Large intestine (tissue), 3 donors: ENCODE results near the gene OPCML. TPM values are rescaled to one million over a fixed set of nuclear protein-coding genes. Genes with fewer than 3 reads are reported as not detected.

ENCODE experiments used
- DNase-seq, 2 donors: peaks; one replicate each; pipeline versions ENCODE4 v3.0.0 to v3.0.0-alpha.2; 2013
- H3K27ac ChIP-seq: one replicate; pipeline ENCODE4 v1.5.1; 2013; ENCODE audit warnings: low read length
- H3K27me3 ChIP-seq: 2 replicates; pipeline ENCODE4 v1.6.1; 2013; ENCODE audit warnings: low read length; ENCODE audit not compliant: control insufficient read depth, insufficient read depth
- H3K36me3 ChIP-seq: 2 replicates; pipeline ENCODE4 v1.6.1; 2013; ENCODE audit warnings: low read length; ENCODE audit not compliant: control insufficient read depth, insufficient read depth
- H3K4me1 ChIP-seq: one replicate; pipeline ENCODE4 v1.6.1; 2013; ENCODE audit warnings: low read length; ENCODE audit not compliant: control insufficient read depth, insufficient read depth
- H3K4me3 ChIP-seq: one replicate; pipeline ENCODE4 v1.5.1; 2013; ENCODE audit warnings: low read length
- H3K9me3 ChIP-seq: one replicate; pipeline ENCODE4 v1.6.1; 2013; ENCODE audit warnings: mild to moderate bottlenecking, low read depth, low read length, moderate library complexity; ENCODE audit not compliant: control insufficient read depth
- WGBS: methylation state at CpG from one replicate; pipeline ENCODE4 v1.1.5; 2013; ENCODE audit warnings: low lambda C conversion rate; ENCODE audit not compliant: insufficient coverage; 5-methylcytosine and 5-hydroxymethylcytosine counted together
- polyA plus RNA-seq: library from polyadenylated mRNA; unstranded; fragments of 120-200 nt; gene quantifications from one replicate; pipeline ENCODE4 v1.2.1, GENCODE V29; 2013

OPCML gene
- polyA plus RNA-seq, 1 donor: 1.4 TPM

DNA sequence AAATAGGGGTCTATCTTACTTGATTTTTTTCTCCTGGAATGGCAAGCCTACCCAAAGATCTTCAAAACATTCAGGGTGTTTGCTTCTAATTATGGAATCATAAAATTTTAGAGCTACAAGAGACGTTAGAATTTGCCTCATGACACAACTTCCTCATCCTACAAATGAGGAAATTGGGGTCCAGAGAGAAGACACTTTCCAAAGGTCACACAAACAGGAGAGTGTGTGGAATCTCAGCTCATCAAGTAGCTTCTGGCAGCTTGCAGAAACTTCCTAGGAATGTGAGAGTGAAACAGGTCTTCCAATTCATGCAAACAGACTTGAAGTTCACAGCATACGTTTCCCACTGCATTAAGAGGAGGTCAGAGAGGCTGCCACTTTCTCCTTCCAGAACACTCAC, 976.0 kb downstream of the OPCML start:
- no peak overlapping the region for H3K4me3 ChIP-seq
- H3K27ac ChIP-seq: no peak overlapping the region
- no peaks in the 10 kb centered on the region for H3K36me3 ChIP-seq
- WGBS: no CpG with 5 or more reads among the region's 2 CpGs
- no peak for DNase-seq
- H3K27me3 ChIP-seq: no peaks in the 10 kb centered on the region
- no peaks in the 10 kb centered on the region for H3K4me1 ChIP-seq
- no peaks in the 10 kb centered on the region for H3K9me3 ChIP-seq

DNA sequence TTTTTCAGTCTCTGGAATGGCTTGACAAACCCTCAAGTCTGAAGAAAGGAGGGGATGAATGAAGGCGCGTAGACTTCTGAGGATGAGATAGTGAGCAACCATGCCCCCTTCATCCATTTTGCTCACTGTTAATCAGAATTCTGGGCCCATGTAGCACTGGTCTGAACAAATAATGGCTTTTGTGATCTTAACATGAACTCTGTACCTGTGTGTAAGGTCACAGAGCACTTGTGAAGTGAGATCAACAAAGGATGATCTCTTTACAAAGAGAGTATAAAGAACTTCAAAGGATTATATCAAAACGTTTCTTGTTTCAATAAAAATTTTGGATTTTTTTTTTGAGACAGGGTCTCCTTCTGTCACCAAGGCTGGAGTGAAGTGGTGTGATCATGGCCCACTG, 976.7 kb downstream of the OPCML start:
- no CpG with 5 or more reads among the region's 3 CpGs for WGBS
- no peaks in the 10 kb centered on the region for H3K27me3 ChIP-seq
- H3K4me3 ChIP-seq: no peak overlapping the region
- H3K27ac ChIP-seq: no peak overlapping the region
- H3K4me1 ChIP-seq: no peaks in the 10 kb centered on the region
- no peaks in the 10 kb centered on the region for H3K36me3 ChIP-seq
- no peak for DNase-seq
- no peaks in the 10 kb centered on the region for H3K9me3 ChIP-seq

- no CpG with 5 or more reads among the region's 5 CpGs for WGBS
- Histone ChIP-seq H3K4me3 (no peak overlapping the region), H3K4me1 (no peaks in the 10 kb centered on the region)
Measured at GRCh38 chr11:132551016-132551415, 981.3 kb downstream of the OPCML start.

DNA sequence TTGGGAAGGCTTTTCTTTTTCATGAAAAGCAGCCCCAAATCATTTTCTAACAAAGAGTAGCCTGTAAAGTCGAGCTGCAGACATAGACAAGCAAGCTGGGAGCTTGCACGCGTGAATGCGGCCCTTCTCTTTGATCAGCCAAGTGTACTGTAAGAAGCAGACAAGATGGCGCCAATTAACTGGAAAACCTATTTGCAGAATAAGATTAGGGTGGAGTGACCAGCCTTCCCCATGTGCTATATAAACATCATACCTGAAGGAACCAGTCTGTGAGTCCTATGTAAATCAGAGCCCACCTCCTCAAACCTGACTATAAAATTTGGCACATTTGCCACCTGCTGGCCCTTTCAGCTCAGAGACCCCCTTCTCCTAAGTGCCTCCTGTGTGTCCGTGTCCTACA, 982.7 kb downstream of the OPCML start:
- DNase-seq: no peak
- Histone ChIP-seq H3K27me3 (no peaks in the 10 kb centered on the region), H3K36me3 (no peaks in the 10 kb centered on the region), H3K4me3 (no peak overlapping the region), H3K4me1 (no peaks in the 10 kb centered on the region), H3K9me3 (no peaks in the 10 kb centered on the region), H3K27ac (no peak overlapping the region)
- no CpG with 5 or more reads among the region's 6 CpGs for WGBS

More at GRCh38 chr11:132551016-132551415, 981.3 kb downstream of the OPCML start:
- Histone ChIP-seq H3K9me3 (no peaks in the 10 kb centered on the region), H3K27me3 (no peaks in the 10 kb centered on the region), H3K36me3 (no peaks in the 10 kb centered on the region), H3K27ac (no peak overlapping the region)
- DNase-seq: no peak

DNA sequence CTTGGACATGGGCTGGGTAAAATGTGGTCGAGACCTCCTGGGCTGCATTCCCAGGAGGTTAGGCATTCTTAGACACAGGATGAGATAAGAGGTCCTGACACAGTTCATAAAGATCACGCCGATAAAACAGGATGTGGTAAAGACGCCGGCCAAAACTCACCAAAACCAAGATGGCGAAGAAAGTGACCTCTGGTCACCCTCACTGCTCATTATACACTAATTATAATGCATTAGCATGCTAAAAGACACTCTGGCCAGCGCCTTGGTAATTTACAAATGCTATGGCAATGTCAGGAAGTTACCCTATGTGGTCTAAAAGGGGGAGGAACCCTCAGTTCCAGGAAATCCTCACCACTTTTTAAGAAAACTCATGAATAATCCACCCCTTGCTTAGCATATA, 983.3 kb downstream of the OPCML start:
- no peaks in the 10 kb centered on the region for H3K4me1 ChIP-seq
- no peaks in the 10 kb centered on the region for H3K27me3 ChIP-seq
- H3K36me3 ChIP-seq: no peaks in the 10 kb centered on the region
- no peak for DNase-seq
- H3K9me3 ChIP-seq: no peaks in the 10 kb centered on the region
- no peak overlapping the region for H3K4me3 ChIP-seq
- no peak overlapping the region for H3K27ac ChIP-seq
- WGBS: no CpG with 5 or more reads among the region's 7 CpGs

- Histone ChIP-seq H3K27ac (no peak overlapping the region), H3K27me3 (no peaks in the 10 kb centered on the region), H3K4me1 (no peaks in the 10 kb centered on the region), H3K9me3 (no peaks in the 10 kb centered on the region), H3K36me3 (no peaks in the 10 kb centered on the region), H3K4me3 (no peak overlapping the region)
- WGBS: no CpG with 5 or more reads among the region's 5 CpGs
- no peak for DNase-seq
Measured at GRCh38 chr11:132544007-132544406, 988.3 kb downstream of the OPCML start.

GRCh38 chr11:132541794-132542193, 990.5 kb downstream of the OPCML start:
- H3K4me3 ChIP-seq: no peak overlapping the region
- H3K9me3 ChIP-seq: no peaks in the 10 kb centered on the region
- no peak overlapping the region for H3K27ac ChIP-seq
- no peaks in the 10 kb centered on the region for H3K27me3 ChIP-seq
- no peaks in the 10 kb centered on the region for H3K4me1 ChIP-seq
- no CpG with 5 or more reads among the region's 2 CpGs for WGBS
- H3K36me3 ChIP-seq: no peaks in the 10 kb centered on the region
- no peak for DNase-seq

DNA sequence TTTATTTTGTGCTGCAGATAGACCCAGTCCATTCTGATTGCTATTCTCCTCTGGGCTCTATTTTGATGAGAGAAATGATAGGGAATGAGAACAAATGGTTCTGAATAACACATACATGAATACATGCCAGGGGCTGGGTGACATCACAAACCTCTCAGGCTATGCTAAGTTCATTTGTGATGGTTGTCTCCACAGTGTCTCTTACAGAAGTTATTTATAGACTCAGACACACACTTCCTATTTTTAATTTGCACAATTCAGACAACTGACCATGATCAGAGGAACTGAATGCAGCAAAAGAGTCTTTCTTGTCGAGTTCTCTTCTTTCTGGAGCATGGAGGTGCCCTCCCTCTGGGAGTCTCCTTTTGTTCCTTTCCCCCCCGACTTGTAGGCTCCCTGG, 991.7 kb downstream of the OPCML start:
- Histone ChIP-seq H3K4me1 (no peaks in the 10 kb centered on the region), H3K27me3 (no peaks in the 10 kb centered on the region)
- WGBS: no CpG with 5 or more reads among the region's 2 CpGs

DNA sequence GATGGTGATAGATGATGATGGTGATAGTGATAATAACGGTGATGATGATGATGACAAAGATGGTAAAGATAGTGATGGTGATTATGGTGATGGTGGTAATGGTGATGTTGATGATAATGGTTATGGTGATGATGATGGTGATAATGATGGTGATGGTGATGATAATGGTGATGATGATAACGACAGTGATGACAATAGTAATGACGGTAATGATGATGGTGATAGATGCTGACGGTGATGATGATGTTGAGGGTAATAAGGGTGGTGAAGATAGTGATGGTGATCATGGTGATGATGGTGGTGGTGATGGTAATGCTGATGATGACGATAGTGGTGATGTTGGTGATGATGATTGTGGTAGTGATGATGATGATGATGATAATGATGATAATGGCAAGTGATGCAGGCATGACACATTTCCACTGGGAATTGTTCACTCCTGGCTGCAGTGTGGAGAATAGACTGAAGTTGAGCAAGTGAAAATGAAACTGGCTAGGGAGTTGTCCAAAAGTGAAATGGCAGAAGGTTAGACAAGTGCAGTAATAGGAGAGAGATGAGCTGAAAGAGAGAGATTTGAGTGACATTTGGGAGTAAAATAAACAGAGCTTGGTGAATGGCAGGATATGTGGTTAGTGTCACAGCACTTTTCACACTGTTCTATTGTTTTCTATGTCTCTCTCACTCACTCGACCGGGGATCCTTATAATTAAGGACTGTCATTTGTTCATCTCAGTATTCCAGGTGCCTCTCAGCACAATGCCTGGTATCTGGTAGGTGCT, 992.5 kb downstream of the OPCML start:
- Histone ChIP-seq H3K4me3 (no peak overlapping the region), H3K9me3 (no peaks in the 10 kb centered on the region), H3K4me1 (no peaks in the 10 kb centered on the region), H3K27ac (no peak overlapping the region), H3K27me3 (no peaks in the 10 kb centered on the region), H3K36me3 (no peaks in the 10 kb centered on the region)
- 99% methylated on average over 4 of the region's 7 CpGs for WGBS
- DNase-seq: no peak

More for the DNA sequence above, 991.7 kb downstream of the OPCML start:
- no peak for DNase-seq
- H3K9me3 ChIP-seq: no peaks in the 10 kb centered on the region
- no peak overlapping the region for H3K4me3 ChIP-seq
- H3K36me3 ChIP-seq: no peaks in the 10 kb centered on the region
- no peak overlapping the region for H3K27ac ChIP-seq

DNA sequence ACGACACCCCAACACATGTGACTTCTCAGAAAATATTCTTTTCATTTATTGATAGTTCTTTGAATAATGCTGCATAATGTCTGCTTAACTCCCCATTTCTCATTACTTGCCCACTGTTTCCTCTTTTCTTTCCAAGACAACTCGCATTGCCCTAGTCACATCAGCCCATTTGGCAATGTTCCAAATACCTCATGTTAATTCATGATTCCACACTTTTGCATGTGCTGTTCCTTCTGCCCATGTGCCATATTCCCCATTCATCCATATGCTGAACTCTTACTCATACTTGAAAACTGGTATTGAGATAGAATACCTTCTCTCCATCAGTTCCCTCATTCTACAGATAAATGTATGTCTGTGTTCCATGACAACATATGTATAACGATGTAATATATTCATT, 993.7 kb downstream of the OPCML start:
- WGBS: 17% methylated on average over 1 of the region's 3 CpGs
- H3K4me1 ChIP-seq: no peaks in the 10 kb centered on the region
- H3K36me3 ChIP-seq: no peaks in the 10 kb centered on the region
- H3K27me3 ChIP-seq: no peaks in the 10 kb centered on the region
- H3K27ac ChIP-seq: no peak overlapping the region
- no peak overlapping the region for H3K4me3 ChIP-seq
- no peak for DNase-seq
- no peaks in the 10 kb centered on the region for H3K9me3 ChIP-seq

- Histone ChIP-seq H3K27ac (no peak overlapping the region), H3K9me3 (no peaks in the 10 kb centered on the region), H3K4me1 (no peaks in the 10 kb centered on the region), H3K36me3 (no peaks in the 10 kb centered on the region), H3K4me3 (no peak overlapping the region), H3K27me3 (no peaks in the 10 kb centered on the region)
- no peak for DNase-seq
- WGBS: no CpG with 5 or more reads among the region's 2 CpGs
Measured at GRCh38 chr11:132535830-132536229, 996.5 kb downstream of the OPCML start.
